CD4-positive, alpha-beta T cell treated with Interleukin-17A for 4 hours (primary cell): ENCODE data around the gene TTF2.
A peak's percentile ranks its signal among the peaks of the same experiment; 100 is the strongest.

Experiments
- DNase-seq: peaks from one replicate; pipeline ENCODE4 v3.0.0-alpha.2; 2020; ENCODE audit warnings: mixed read lengths

The TTF2 gene

GRCh38 chr1:117059678-117060440, at the start of gene TTF2:
TTF2 (plus strand) TSS chr1:117060326; CDS start chr1:117060347, 21 bp downstream.
- peak; percentile 95 for DNase-seq

- no peak for DNase-seq
These were observed 48.8 kb upstream of the TTF2 start for GRCh38 chr1:117011334-117011733.

- DNase-seq = no peak
These were observed 46.7 kb upstream of the TTF2 start for GRCh38 chr1:117013309-117013858.

GRCh38 chr1:117014209-117014608, 45.9 kb upstream of the TTF2 start:
- peak; percentile 27 for DNase-seq

GRCh38 chr1:117015724-117016123, 44.4 kb upstream of the TTF2 start:
- DNase-seq = no peak

GRCh38 chr1:117017062-117017461, 43.1 kb upstream of the TTF2 start:
- DNase-seq = no peak

DNA sequence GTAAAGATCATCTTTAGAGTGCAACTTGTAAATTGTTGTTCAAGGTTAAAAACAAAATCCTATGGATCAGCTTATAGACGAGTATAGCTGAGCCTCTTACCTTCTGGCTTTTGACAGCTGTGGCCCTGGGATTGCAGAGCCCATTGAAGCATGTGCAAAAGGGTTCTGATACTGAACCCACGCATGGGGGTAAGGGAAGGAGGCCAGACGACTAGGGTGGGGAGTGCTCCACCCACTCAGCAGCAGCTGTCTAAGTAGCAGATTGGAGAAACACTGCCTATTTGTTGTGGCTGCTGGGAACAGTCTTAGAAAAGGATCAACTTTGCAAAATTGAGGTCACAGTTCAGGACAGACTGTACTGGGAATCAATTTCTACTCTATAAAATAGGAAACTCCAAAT, 42.5 kb upstream of the TTF2 start:
- peak; percentile 36 for DNase-seq

DNA sequence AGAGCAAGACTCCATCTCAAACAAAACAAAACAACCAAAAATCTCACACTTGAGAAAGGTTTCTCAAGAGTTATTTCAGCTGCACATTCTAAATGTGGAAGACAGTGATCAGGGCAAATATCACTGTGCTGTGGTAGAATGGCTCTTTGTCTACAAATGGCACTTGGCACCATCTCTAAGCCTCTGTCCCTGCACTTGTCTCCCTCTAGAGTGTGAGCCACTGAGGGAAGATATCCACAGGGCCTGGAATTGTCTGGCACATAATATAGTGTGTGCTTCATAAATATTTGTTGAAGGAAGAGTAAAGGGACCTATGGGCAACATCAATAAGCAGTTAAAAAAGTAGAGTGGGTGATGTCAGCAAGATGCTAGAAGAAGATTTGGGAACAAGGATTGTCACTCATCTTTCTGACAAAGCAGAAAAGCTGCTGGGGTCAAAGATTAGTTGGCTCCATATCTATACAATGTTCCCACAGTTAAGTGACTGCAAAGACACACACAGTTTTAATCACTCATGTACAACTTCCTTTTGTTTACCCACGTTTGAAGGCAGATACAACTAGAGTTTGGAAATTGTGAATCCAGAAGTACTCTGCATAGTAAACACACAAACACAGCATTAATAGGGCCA, 39.5 kb upstream of the TTF2 start:
- no peak for DNase-seq

DNA sequence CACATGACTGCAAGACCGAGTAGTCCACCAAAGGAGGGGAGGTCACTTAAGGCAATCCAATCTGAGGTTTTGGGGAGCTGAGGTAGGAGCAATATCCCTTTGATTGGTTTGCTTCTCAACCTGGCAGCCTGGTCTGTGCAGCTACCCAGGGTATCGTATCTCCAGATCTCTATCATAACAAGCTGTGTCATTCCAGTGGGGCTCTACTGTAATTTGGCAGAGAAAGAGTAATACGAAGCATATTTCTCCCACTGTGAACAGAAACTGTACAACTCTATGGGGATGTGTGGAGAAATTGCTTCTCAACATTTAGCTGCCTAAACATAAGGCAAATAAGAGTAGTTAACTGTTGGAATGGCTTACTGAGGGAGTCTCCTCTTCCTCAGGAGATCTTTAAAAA, 38.0 kb upstream of the TTF2 start:
- no peak for DNase-seq

- no peak for DNase-seq
These were observed 34.6 kb upstream of the TTF2 start for GRCh38 chr1:117025568-117025967.

DNA sequence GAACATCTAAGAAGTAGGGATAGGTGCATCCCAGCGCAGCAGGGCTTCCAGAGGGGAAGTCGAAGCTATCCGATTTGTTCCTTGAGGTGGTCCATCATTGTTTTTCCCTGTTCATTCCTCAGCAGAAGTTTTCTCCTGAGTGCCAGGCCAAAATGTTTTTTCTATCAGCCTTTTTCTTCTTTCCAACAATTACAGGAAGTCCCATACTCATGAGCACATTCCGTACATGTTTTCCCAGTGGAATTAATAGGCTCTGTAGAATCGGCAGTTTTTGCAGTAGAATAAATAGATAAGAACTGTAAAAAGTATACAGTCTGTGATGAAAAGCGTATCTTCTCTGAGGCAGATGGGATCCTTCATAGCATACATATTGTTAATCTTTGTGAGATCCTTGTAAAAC, 33.8 kb upstream of the TTF2 start:
- no peak for DNase-seq

GRCh38 chr1:117029685-117030084, 30.4 kb upstream of the TTF2 start:
- DNase-seq = no peak

DNA sequence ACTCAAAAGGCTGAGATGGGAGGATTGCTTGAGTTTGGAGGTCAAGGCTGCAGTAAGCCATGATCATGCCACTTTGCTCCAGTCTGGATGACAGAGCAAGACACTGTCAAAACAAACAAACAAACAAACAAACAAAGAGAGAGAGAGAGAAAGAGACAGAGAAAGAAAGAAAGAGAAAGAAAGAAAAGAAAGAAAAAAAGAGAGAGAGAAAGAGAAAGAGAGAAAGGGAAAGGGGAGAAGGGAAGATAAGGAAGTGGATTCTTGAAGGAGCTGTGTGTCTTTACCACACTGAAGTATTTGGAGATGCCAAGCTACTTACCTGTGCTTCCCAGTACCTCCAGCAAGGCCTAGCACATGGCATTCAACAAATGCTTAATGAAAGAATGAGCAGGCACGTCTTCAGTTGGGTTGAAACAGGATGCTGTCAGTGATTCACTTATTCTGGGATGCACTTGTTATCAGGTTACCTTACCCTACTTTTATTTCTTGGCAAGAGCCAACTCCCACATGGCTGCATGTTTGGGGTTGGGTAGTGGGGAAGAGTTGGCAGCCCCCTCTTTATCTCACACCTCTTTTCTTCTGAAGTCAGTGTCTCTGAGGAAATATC, 29.8 kb upstream of the TTF2 start:
- no peak for DNase-seq

DNA sequence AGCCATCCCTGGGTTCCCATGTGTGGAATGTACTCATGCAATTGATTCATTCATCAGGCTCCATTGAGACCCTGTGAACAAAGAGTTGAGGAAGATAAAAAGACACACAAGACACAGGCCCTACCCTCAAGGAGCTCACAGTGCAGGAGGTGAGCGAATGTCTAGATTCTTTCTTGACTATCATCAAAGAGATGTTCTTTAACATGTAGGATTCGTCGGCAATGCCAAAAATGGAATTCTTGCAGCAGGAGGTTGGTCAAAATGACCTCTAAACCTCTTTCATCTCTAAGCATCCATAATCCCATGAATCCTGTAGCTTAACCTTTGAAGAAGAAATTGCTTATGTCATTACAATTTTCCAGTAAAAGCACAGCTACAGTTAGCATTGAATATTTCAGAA, 27.9 kb upstream of the TTF2 start:
- no peak for DNase-seq

- DNase-seq = no peak
These were observed 27.2 kb upstream of the TTF2 start for GRCh38 chr1:117032681-117033539.

- no peak for DNase-seq
These were observed 26.4 kb upstream of the TTF2 start for GRCh38 chr1:117033772-117034171.

- DNase-seq = no peak
These were observed 25.3 kb upstream of the TTF2 start for GRCh38 chr1:117034791-117035290.

GRCh38 chr1:117036018-117036461, 24.1 kb upstream of the TTF2 start:
- no peak for DNase-seq

- no peak for DNase-seq
These were observed 22.3 kb upstream of the TTF2 start for GRCh38 chr1:117037802-117038201.

DNA sequence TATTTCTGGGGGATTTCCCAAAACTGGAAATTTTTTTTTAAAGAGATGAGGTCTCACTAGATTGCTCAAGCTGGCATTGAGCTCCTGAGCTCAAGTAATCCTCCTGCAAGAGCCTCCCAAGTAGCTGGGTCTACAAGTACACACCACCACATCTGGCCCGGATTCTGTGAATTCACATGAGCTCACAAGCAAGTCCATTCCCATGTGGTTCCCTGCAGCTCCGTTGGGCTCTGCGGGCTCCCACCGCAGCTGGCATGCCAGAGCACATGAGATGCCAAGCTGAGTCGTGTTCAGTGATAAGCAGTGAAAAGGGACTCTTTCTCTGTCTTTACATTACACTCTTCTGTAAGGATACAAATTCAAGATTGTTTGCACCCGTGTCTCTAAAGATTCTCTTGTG, 21.9 kb upstream of the TTF2 start:
- DNase-seq = no peak

- DNase-seq = no peak
These were observed 15.9 kb upstream of the TTF2 start for GRCh38 chr1:117044217-117044616.

- DNase-seq = no peak
These were observed 14.5 kb upstream of the TTF2 start for GRCh38 chr1:117045644-117046043.

DNA sequence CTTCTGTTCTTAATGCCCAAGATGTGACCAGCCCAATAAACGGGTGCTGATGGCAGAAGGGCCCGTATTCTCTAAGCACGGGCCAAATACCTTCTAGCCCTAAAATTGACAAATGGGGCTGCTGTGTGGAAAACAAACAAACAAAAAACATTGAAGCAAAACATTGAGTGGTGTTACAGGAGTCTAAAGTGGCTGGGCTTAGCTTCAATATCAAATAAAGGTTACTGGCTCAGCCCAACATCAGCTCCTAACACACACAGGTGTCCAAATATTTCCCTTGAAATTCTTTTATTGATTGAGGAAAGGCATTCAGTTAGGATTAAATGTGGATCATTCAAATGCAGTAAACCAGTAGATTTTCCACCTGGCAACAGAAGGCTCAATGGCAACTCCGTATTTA, 13.3 kb upstream of the TTF2 start:
- DNase-seq = no peak
